ENCODE results near the gene IFIT2.

- TF ChIP-seq CTCF (IDR thresholded peaks at IDR 0.05; ENCODE audit: low read length) (no peak), EZH2phosphoT487 (IDR thresholded peaks at IDR 0.05; ENCODE audit: low read length) (no peak), EZH2 (optimal IDR thresholded peaks at IDR 0.05; ENCODE audit: low read depth, low read length) (no peak)
Observed at GRCh38 chr10:89330537-89331212, 28.8 kb downstream of the IFIT2 start.
